Lower leg skin (tissue), 3 donors: ENCODE results near the gene LSM3.

Experiments used
- POLR2A ChIP-seq, 2 donors: fragments of 450-650 bp; IDR thresholded peaks; one replicate each; pipeline ENCODE4 v1.6.1; 2016 to 2017; ENCODE audit warnings: antibody characterized with exemption in 2 of 2, mild to moderate bottlenecking in 1 of 2, moderate library complexity in 1 of 2
- TF ChIP-seq, protein P1 (sequence below), 3 donors: fragments of 450-650 bp; IDR thresholded peaks; one replicate each; pipeline ENCODE4 v1.5.1; 2016; ENCODE audit warnings: antibody characterized with exemption in 3 of 3, mild to moderate bottlenecking in 3 of 3, moderate library complexity in 2 of 3

DNA sequence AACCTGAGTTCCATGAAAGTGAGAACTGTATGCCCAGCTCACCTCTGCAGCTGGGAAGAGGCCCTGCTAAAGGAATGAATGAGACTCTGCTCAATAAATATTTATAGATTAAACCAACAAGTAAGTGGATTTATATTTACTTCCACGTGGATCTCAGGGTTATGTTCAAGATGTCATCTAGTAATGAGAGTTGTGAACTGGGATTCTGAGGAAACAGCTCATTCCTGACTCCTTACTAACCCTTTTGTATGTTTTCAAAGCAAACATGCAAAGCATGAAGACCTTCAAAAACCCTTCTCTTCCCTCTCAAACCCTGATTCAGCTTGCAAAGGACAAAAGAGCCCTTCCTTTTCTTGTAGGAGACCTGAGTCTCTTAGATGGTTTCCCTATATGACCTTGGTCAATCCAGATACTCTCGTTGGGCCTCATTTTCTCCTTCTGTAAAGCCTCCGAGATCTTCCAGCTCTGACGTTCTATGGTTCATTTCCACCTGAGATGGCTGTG, 53.4 kb downstream of the LSM3 start:
- TF ChIP-seq, protein P1, sequence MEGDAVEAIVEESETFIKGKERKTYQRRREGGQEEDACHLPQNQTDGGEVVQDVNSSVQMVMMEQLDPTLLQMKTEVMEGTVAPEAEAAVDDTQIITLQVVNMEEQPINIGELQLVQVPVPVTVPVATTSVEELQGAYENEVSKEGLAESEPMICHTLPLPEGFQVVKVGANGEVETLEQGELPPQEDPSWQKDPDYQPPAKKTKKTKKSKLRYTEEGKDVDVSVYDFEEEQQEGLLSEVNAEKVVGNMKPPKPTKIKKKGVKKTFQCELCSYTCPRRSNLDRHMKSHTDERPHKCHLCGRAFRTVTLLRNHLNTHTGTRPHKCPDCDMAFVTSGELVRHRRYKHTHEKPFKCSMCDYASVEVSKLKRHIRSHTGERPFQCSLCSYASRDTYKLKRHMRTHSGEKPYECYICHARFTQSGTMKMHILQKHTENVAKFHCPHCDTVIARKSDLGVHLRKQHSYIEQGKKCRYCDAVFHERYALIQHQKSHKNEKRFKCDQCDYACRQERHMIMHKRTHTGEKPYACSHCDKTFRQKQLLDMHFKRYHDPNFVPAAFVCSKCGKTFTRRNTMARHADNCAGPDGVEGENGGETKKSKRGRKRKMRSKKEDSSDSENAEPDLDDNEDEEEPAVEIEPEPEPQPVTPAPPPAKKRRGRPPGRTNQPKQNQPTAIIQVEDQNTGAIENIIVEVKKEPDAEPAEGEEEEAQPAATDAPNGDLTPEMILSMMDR (IDR thresholded peaks at IDR 0.05): no peak
- no peak for TF ChIP-seq POLR2A (IDR thresholded peaks at IDR 0.05)
